GM20431 (cell line): ENCODE results near the gene ABCD3.

Experiments
- in situ Hi-C: fragments of 300-500 bp; cut with MseI, MboI; formaldehyde crosslinking; loops from one replicate; pipeline ENCODE4 v1.15.0; 2020; ENCODE audit warnings: low sequenced_read_pairs; ENCODE audit not compliant: unreplicated experiment

Gene ABCD3

DNA sequence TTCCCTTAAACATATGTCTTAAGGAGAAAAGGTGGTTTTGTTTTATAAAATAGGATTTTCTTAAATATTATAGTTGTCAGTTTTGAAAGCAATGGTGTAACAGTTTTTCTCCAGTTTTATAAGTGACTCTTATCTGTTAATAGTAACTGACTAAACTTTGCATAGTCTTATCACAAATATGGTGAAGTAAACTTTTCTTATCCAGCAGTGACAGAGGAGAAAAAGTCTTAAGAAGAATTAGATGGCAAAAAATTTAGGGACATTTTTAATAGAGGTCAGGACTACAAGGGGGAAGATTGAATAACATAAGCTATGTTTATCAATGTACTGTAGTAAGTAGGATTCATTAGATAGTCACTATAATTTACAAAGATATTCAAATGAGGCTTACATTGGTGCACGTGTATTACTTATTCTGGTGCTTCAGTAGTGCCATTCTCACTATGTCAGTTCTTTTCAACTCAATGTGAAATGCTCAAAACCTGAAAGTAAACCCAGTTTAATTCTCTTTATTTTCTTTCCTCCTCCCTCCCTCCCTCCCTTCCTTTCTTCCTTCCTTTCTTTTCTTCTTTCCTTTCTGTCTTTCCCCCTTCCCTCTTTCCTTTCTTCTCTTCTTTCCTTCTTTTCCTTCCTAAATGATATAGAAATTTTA, 97.2 kb downstream of the ABCD3 start:
- in situ Hi-C loops = loop anchor here (25.0 kb wide), 1 partner anchor 522 kb away; no protein-coding TSS in a partner anchor

DNA sequence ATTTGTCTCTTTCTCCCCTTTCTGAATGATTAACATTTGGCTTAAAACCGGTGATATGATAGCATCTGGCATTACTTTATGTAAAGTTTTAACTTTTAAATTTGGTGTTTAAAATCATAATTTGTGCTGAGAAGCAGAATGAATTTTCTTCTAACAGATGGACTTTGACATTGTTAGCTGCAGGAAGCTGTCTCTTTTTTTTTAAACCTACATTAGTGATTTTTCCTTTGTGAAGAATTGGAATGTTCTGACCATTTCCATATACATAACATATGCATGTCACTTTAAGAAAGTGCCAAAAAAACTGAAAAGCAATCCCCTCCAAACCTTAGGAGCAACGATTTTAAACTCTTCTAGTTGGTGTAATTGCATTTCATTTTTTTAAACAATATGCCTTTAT, 101.2 kb downstream of the ABCD3 start:
- in situ Hi-C loops = loop anchor here (25.0 kb wide), 1 partner anchor 518 kb away; no protein-coding TSS in a partner anchor

DNA sequence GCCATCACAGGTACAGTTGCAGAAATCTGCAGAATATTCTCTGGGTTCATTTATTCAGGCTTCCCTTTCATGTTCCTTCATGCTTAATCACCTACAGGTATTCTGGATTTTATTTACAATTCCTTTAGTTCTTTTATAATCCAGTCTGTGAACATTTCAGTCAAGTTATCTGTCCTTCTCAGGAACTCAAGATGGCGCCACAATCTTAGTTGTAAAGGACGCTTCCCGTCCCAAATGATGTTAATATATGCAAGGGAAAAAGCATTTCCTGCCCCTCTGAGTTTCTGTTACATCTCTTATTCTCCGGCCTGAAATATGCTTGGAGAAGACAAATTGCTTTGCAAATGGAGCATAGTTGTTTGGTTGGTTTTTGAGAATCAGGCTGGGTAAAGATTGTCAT, 104.1 kb downstream of the ABCD3 start:
- in situ Hi-C loops = loop anchor here (25.0 kb wide), 1 partner anchor 515 kb away; no protein-coding TSS in a partner anchor

DNA sequence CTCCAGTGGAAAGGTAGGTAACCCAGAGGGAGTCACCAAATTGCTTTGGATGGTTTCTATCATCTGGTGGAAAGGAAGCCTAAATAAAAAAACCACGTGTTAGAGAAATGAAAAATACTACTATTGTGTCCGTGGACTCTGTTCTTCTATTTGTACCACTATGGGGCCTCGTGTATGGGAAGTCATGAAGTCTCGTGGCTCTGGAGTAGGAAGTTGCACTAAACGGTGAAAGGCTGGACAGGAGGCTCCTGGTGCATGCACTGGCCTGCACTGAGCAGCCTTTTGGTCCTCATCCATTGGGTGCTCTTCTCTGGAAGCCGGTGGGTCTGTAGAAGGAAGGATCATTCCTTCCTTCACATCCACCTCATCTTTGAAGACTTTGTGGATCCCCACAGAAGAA, 106.3 kb downstream of the ABCD3 start:
- in situ Hi-C loops = loop anchor here (25.0 kb wide), 1 partner anchor 513 kb away; no protein-coding TSS in a partner anchor

DNA sequence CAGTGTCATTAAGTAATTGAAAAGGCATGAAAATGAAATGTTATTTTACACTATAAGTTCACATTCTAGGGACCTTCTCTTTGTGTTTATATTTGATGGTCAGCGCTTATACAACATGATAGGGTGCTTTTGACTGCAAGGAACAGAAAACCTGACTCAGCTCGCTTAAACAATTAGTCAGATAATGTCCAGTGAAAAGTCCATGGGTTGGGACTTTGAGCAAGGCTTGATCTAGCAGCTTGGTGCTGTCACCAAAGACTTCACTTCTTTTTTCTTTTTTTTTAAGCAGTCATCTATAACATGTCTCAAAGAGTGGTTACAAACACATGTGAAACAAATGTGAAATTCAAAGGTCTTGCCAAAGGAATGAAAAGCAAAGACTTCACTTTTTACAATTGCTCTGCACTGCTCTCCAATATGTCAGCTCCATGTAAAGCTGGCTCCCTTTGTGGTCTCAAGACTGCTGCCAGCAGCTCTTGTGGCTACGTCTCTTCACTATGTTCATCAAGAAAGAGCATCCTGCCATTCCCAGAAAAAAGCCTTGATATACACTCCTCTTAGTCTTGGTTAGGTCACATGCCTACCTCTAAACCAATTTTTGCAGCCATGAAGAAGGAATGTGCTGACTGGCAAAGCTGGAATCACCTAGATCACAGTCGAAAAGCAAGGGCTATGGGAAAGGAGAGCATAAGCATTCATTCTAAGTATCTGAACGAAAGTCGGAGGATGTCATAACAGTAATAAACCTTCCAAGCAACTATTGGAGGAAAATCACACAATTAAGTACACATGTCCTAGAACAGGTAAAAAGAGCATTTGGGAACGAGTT, 108.2 kb downstream of the ABCD3 start:
- in situ Hi-C loops = no loop called here

DNA sequence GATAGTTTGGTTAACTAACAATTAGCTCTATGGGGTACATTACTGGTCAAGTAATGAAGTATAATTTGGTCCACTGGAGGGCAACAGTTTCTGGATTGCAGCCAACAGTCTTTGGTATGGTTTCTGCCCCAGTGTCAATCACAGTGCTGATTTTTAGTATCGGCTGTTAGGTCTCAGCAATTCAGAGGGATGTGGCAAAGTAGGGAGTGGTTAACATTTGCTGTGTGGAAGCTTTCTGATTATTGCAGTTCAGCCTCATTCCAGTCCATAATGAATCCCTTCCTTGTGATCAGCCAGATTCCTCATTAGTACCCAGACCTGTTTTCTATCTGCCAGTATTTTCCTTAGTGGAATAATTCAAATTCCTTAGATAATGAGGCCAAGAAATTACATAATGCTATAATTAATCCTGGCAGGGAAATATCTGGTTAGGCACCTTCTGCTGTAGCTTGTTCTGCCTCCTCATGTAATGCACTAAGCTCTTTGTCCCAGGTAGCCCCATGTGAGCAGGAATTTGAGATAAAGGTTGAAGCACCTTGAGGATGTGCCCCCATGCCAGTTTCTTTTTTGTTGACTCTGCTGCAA, 109.3 kb downstream of the ABCD3 start:
- in situ Hi-C loops = no loop called here

DNA sequence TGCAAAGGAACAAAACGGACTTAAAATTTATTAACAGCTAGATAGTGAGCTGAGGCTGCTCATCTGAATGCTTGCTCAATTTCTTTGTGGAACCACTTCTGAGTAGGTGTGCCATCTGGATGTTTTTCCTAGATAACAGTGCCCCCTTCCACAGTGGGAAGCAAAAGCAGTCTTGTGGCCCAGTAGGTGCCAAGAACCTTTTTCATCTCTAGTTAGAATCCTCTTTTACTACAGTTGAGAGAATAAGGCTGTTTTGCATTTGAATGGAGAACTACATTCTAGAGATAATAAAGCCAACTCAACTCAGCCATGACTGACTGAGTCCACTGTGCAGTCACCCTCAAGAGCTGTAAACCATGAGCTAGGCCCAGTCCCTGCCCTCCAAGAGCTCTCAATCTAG, 110.1 kb downstream of the ABCD3 start:
- in situ Hi-C loops = no loop called here

DNA sequence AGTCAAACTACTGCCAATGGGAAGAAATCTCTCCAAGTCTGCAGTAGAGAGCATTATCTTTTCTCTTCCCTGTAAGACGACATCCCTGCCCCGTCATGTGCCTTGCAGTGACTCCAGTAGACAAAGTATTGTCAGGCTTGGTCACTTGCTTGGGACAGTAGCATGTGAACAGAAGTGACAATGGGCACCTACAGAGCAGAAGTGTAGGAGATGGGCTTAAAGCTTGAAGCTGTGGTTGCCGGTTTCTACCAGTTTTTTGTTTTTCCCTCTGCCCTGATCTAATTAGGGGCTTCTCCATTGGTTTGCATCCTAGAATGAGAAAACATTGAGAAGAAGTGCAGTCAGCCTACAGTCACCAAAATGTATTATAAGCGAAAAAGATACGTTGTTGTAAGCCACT, 110.6 kb downstream of the ABCD3 start:
- in situ Hi-C loops = no loop called here

DNA sequence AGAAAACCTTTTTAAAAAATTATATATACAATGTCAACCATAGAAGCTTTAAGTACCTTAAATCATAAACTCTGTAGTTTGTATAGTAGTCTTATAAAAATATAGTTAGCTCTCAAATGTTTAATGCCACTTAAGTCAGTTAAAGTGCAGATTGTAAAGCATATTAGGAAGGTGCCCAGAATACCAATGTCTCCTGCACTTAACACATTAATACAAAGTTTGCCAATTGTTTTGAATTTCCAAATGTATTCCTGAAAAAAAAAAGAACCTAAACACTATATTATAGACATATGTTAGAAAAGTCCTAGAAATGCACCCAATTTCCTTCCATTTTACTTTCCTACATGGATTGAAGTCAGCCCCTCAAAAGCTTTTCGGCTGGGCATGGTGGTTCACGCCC, 111.2 kb downstream of the ABCD3 start:
- in situ Hi-C loops = no loop called here

DNA sequence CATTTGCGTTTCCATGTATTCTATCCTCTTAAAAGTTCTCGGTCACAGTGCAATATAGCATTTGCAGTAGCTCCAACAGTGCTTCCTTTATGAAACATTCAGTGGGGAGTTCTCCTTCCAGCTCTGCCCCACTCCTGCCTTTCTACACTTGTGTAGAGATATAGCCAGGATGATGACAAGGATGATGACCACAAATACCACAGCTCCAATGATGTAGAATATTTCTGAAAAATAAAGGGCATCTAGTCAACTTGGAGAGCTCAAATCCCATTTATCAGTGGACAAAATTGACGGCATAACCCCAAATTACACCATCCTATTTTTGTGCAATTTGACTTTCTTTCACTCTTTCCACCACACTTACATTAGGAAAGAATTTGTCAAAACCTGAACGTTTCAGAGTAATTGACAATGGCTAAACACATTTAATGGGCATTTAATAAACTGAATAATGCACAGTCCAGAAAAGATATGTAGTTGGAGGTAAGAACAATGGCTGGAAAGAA, 112.2 kb downstream of the ABCD3 start:
- in situ Hi-C loops = no loop called here

DNA sequence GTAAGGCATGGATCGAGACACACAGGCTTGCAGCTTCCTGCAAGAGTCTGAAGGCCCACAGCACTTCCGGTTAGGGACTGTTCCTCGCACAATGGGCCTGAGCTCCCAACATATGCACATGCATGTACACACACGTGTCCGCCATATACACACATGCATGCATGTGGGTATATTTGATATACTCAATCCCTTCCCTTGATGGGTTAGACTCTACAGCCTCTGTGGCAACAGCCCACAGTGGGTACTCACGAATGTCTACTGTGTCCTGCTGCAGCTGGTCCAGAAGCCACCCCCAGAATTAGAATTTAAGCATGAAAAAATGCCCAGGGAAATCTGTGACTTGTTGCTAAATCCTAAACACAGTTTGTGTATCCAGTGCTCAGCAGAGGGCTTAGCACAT, 113.5 kb downstream of the ABCD3 start:
- in situ Hi-C loops = no loop called here

DNA sequence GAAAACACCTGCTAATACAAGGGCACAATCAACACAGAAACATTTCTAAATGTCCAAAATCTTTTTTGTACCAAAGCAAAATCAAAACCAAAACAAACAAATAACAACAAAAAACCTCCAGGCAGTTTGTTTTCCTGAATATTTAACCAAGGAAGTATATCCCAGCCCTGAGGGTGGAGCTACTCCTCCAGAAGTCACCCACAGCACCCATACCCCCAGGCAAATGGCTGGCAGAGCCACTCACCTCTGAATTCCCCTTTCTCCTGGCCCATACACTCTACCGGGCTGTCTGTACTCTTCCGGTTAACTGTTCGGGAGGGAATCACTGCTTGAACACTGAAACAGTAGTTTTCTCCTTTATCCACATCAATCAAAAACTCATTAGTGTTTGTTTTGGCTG, 113.9 kb downstream of the ABCD3 start:
- in situ Hi-C loops = no loop called here

DNA sequence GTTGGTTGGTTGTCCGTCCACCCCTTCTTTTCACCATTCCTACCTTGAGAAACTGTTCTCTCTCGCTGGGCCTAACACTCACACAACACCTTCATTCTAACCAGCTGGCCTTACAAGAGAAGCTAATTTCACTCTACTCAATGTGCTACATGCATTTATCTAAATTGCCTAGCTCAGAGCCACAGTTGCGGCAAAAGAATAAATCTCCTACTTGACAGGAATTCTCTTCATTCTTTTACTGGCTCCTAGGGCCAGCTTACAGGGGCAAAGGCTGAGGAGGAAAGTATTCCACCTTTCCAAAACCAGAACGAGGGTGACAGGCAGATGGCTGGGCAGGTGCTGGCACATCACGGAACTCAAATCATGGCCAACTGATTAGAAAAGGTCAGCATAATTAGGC, 116.9 kb downstream of the ABCD3 start:
- in situ Hi-C loops = no loop called here

DNA sequence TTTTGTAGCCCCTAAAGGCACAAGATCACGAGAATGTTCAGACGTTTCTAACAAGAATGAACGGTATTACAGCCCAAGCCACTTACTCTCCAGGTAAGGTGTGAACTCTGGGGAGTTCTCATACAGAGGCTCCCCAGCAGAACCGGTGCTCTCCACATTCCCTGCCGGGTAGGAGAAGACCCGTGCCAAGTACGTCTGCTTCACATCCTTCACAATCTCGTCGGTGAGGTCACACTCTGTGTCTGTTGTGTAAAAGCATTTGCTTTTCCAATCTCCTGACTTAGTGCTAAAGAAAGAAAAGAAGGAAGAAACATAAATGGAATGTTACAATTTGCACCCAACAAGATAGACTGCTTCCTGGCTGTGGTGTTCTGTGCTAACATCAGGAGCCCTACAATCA, 117.7 kb downstream of the ABCD3 start:
- in situ Hi-C loops = no loop called here

DNA sequence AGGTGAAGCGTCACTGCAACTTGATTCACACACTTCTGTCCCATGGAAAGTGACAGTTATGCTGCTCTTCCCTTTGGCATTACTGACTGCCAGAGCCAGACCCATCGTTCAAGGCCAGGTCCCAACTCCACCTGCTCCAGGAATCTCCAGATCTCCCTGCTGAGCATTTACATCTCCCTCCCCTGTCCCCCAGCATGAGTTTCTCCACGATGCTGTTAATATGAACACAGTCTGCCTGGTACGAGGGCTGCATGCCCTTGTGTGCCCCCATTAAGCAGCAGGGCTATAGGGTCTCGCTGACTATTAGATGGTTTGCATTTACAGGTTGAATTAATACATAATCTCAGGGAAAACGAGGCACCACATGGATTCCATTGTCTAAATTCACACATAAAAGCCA, 119.1 kb downstream of the ABCD3 start:
- in situ Hi-C loops = no loop called here

DNA sequence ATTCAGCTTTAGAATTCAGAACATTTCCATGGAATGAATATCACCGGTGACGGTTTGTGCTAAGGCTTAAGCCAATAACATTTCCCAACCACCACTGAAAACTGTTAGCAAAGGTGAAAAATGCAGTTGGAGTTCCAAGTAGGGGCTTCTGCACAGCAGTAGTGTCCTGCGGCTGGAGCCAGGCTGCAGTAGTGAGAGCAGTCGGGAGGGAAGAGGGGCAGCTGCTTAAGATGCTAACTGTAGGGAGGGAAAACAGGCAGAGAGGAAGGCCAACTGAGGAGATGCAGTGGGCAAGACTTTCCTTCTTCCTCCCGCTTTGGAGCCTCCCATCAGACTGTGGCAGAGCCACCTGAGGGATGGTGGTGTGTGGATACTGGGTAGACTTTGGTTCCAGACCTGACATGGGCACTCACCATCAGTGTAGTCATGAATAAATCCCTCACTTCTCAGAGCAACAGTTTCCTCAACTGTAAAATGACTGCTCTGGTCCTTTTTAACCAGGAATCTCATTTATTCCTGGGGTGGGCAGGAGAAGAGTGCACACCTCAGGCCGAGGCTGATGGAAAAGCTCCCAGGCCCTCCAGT, 120.1 kb downstream of the ABCD3 start:
- in situ Hi-C loops = no loop called here

DNA sequence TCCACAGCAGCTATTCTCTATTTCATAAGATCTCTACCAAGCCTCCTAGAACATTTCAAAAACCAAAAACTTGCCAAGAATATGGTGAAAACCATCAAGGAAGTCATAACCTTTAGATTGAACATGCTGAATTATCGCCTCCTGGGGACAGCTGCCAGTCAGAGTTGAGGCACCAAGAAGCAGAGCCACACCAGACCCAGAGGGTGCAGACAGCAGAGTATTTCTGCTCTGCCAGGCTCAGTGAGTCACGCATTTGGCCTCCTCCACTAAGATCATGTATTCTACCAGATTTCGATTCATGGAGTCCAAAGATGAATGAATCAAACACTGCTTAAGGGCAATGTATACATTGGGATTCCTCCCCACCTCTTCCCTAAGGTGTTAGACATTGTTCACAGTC, 121.3 kb downstream of the ABCD3 start:
- in situ Hi-C loops = no loop called here

DNA sequence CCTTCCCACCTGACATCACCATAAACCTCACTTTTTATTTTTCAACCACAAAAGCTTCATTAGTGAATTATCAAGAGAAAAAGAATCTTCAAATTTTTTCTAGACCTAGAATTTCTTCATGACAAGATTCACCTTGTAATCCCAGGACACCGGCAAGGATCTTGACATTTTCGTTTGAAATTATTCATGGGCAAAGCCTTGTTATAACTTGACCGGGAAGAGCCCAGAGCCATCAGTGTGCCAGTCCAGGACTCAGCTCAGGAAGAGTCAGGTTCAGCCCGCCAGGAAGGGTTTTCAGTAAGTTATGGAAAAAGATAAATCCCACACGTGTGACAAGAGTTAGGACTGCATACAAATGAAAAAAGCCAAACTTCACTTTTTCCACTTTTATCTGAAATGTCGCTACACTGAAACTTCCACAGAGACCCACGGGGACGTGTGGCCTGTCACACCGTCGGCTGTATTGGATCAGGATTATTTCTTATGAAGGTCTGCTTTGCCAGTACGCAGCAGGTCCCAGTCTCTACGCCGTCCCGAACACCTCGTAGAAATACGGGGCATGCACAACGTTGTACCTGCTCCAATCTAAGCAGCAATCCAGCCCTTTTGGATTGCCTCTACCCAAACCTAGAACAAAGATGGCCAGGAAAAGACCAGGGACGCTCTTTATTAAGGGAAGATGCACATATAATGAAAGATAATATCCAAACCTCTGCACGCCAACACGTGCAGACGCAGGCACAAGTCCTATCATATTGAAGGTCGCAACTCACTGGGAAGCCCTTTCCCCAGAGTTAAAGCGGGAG, 122.5 kb downstream of the ABCD3 start:
- in situ Hi-C loops = no loop called here

DNA sequence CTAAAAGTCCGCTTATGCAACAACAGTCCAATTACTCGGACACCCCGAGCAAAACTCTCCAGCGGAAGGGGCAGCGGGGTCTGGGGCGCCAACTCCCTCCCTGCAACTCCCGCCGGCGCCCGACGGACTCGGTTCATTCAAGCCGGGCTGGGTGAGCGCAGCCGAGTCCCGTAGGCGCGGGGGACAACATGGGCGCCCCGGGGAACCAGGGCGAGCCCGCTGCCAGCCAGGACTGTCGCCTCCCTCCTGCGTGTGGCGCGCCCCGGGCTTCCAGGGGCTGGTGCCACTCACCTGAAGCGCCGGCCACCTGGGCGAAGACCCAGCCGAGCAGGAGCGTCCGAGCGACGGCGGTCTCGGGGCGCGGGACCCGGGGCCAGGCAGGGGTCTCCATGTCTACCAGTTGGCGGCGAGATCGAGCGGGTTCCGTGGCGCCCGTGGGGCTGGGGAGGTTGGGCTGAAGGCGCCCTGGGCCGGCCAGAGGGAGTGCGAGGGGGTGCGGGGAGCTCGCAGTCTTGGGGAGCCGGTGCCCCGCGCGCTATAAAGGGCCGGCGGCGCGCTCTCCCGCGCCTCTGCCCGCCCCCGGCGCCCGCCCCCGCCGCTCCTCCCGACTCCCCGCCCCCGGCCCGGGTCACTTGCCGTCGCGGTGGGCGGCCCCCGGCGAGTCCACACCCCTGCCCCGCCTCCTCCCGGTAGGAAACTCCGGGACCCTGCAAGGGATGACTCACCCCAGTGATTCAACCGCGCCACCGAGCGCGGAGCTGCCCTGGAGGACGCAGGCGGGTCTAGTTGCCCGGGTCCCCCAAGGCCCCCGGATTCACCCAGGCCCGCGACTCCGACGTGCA, 123.3 kb downstream of the ABCD3 start, which contains the start of gene F3:
F3 (minus strand) TSS at position 514 of the 842 bp plus-strand sequence; CDS start at position 391, 123 bp downstream.
- in situ Hi-C loops = no loop called here
